HEK293 (cell line): ENCODE results near the gene CA12.

Experiments used
- CTCF ChIA-PET: fragments of 350-600 bp; formaldehyde crosslinking; extraction: SDS; loops from one replicate; lab custom pipeline; 2021; ENCODE audit warnings: antibody characterized with exemption; lab: Yijun Ruan, JAX
- POLR2A ChIA-PET: fragments of 300-600 bp; formaldehyde crosslinking; extraction: SDS; loops from one replicate; lab custom pipeline; 2020; ENCODE audit warnings: antibody characterized with exemption, inconsistent platforms; lab: Yijun Ruan, JAX
- H3K27ac ChIP-seq: fragments of 200-500 bp; sonication (Bioruptor generic); 2 replicates; pipeline ENCODE4 v1.5.1; 2014; ENCODE audit warnings: low read depth, low read length, control low read depth, inconsistent platforms; ENCODE audit errors: extremely low read depth
- H3K36me3 ChIP-seq, 2 experiments: fragments of 200-500 bp in 1 of 2; sonication (Bioruptor generic) in 1 of 2; 1 replicate in 1 of 2; 2 replicates in 1 of 2; pipeline ENCODE4 v1.5.1; 2014 to 2017; ENCODE audit warnings: inconsistent platforms in 2 of 2, low read length in 2 of 2; ENCODE audit not compliant: control insufficient read depth in 2 of 2, insufficient read depth in 1 of 2
- H3K4me1 ChIP-seq: fragments of 200-500 bp; sonication (Bioruptor generic); 2 replicates; pipeline ENCODE4 v1.5.1; 2014; ENCODE audit warnings: mild to moderate bottlenecking, low read length, inconsistent platforms; ENCODE audit not compliant: control insufficient read depth, insufficient read depth
- H3K4me3 ChIP-seq: 2 replicates; pipeline ENCODE4 v1.5.1; 2011; ENCODE audit warnings: low read depth, mild to moderate bottlenecking, control low read depth, low read length, moderate library complexity
- H3K9me3 ChIP-seq: fragments of 200-500 bp; sonication (Bioruptor generic); 2 replicates; pipeline ENCODE4 v1.5.1; 2014; ENCODE audit warnings: low read depth, low read length, inconsistent platforms; ENCODE audit not compliant: control insufficient read depth, insufficient read depth
- BCL11B ChIP-seq: fragments of 450-650 bp; formaldehyde crosslinking; IDR thresholded peaks from 2 replicates; pipeline ENCODE4 v1.5.1; 2016; ENCODE audit warnings: low read depth, missing biosample characterization, missing genetic modification characterization
- GLI2 ChIP-seq: fragments of 450-650 bp; formaldehyde crosslinking; IDR thresholded peaks from 2 replicates; pipeline ENCODE4; 2017; ENCODE audit warnings: missing biosample characterization, missing genetic modification characterization, low read depth, borderline replicate concordance
- GLIS2 ChIP-seq: fragments of 450-650 bp; formaldehyde crosslinking; IDR thresholded peaks from 2 replicates; pipeline ENCODE4 v1.5.1; 2016; ENCODE audit warnings: missing biosample characterization, missing genetic modification characterization
- KLF10 ChIP-seq: fragments of 450-650 bp; IDR thresholded peaks from 2 replicates; pipeline ENCODE4 v1.5.1; 2018; ENCODE audit warnings: missing biosample characterization, mild to moderate bottlenecking, missing genetic modification characterization
- SP2 ChIP-seq: fragments of 450-650 bp; formaldehyde crosslinking; IDR thresholded peaks from 2 replicates; pipeline ENCODE4 v1.5.1; 2016; ENCODE audit warnings: missing biosample characterization, missing genetic modification characterization
- YY2 ChIP-seq: fragments of 450-650 bp; formaldehyde crosslinking; IDR thresholded peaks from 2 replicates; pipeline ENCODE4 v1.5.1; 2016; ENCODE audit warnings: missing biosample characterization, missing genetic modification characterization
- ZBTB20 ChIP-seq: fragments of 450-650 bp; formaldehyde crosslinking; IDR thresholded peaks from 2 replicates; pipeline ENCODE4 v1.5.1; 2016; ENCODE audit warnings: missing biosample characterization, missing genetic modification characterization
- ZBTB8A ChIP-seq: fragments of 450-650 bp; formaldehyde crosslinking; IDR thresholded peaks from 2 replicates; pipeline ENCODE4 v1.5.1; 2016; ENCODE audit warnings: missing biosample characterization, missing genetic modification characterization
- ZEB2 ChIP-seq: fragments of 450-650 bp; formaldehyde crosslinking; IDR thresholded peaks from 2 replicates; pipeline ENCODE4 v1.5.1; 2016; ENCODE audit warnings: missing biosample characterization, missing genetic modification characterization
- ZNF155 ChIP-seq: fragments of 450-650 bp; formaldehyde crosslinking; IDR thresholded peaks from 2 replicates; pipeline ENCODE4 v1.5.1; 2016; ENCODE audit warnings: missing biosample characterization, missing genetic modification characterization
- ZNF211 ChIP-seq: fragments of 450-650 bp; formaldehyde crosslinking; IDR thresholded peaks from 2 replicates; pipeline ENCODE4 v1.5.1; 2016; ENCODE audit warnings: low read depth, missing biosample characterization, missing genetic modification characterization
- ZNF23 ChIP-seq: fragments of 450-650 bp; formaldehyde crosslinking; IDR thresholded peaks from 2 replicates; pipeline ENCODE4 v1.5.1; 2016; ENCODE audit warnings: missing biosample characterization, missing genetic modification characterization, borderline replicate concordance
- ZNF239 ChIP-seq: fragments of 450-650 bp; formaldehyde crosslinking; IDR thresholded peaks from 2 replicates; pipeline ENCODE4 v1.5.1; 2016; ENCODE audit warnings: missing biosample characterization, missing genetic modification characterization
- ZNF302 ChIP-seq: fragments of 450-650 bp; formaldehyde crosslinking; IDR thresholded peaks from 2 replicates; pipeline ENCODE4 v1.5.1; 2016; ENCODE audit warnings: missing biosample characterization, missing genetic modification characterization, low read depth
- ZNF341 ChIP-seq: fragments of 450-650 bp; formaldehyde crosslinking; IDR thresholded peaks from 2 replicates; pipeline ENCODE4; 2016; ENCODE audit warnings: low read depth, missing biosample characterization, missing genetic modification characterization
- ZNF416 ChIP-seq: fragments of 450-650 bp; formaldehyde crosslinking; IDR thresholded peaks from 2 replicates; pipeline ENCODE4 v1.5.1; 2016; ENCODE audit warnings: missing biosample characterization, missing genetic modification characterization
- ZNF501 ChIP-seq: fragments of 450-650 bp; formaldehyde crosslinking; IDR thresholded peaks from 2 replicates; pipeline ENCODE4 v1.5.1; 2016; ENCODE audit warnings: missing biosample characterization, missing genetic modification characterization
- ZNF610 ChIP-seq: fragments of 450-650 bp; formaldehyde crosslinking; IDR thresholded peaks from 2 replicates; pipeline ENCODE4 v1.5.1; 2016; ENCODE audit warnings: missing biosample characterization, missing genetic modification characterization, borderline replicate concordance
- ZNF747 ChIP-seq: fragments of 450-650 bp; formaldehyde crosslinking; IDR thresholded peaks from 2 replicates; pipeline ENCODE4 v1.5.1; 2016; ENCODE audit warnings: missing biosample characterization, missing genetic modification characterization
- ZNF843 ChIP-seq: fragments of 450-650 bp; formaldehyde crosslinking; IDR thresholded peaks from 2 replicates; pipeline ENCODE4 v1.5.1; 2016; ENCODE audit warnings: missing biosample characterization, missing genetic modification characterization
- ZSCAN18 ChIP-seq: fragments of 450-650 bp; formaldehyde crosslinking; IDR thresholded peaks from 2 replicates; pipeline ENCODE4 v1.5.1; 2016; ENCODE audit warnings: missing biosample characterization, missing genetic modification characterization
- ZSCAN23 ChIP-seq: fragments of 450-650 bp; formaldehyde crosslinking; IDR thresholded peaks from 2 replicates; pipeline ENCODE4 v1.5.1; 2016; ENCODE audit warnings: missing biosample characterization, missing genetic modification characterization
- TF ChIP-seq, protein P1 (sequence below): fragments of 450-650 bp; formaldehyde crosslinking; IDR thresholded peaks from 2 replicates; pipeline ENCODE4 v1.5.1; 2016; ENCODE audit warnings: missing biosample characterization, missing genetic modification characterization, low read depth
- TF ChIP-seq, protein P2 (sequence below): fragments of 450-650 bp; formaldehyde crosslinking; IDR thresholded peaks from 2 replicates; pipeline ENCODE4 v1.5.1; 2016; ENCODE audit warnings: missing biosample characterization, missing genetic modification characterization, low read depth
- TF ChIP-seq, protein P3 (sequence below): fragments of 450-650 bp; formaldehyde crosslinking; IDR thresholded peaks from 2 replicates; pipeline ENCODE4 v1.5.1; 2016; ENCODE audit warnings: missing biosample characterization, missing genetic modification characterization
- TF ChIP-seq, protein P4 (sequence below): fragments of 450-650 bp; formaldehyde crosslinking; IDR thresholded peaks from 2 replicates; pipeline ENCODE4 v1.5.1; 2016; ENCODE audit warnings: missing biosample characterization, missing genetic modification characterization

Gene CA12

GRCh38 chr15:63301088-63301487, 80.6 kb downstream of the CA12 start:
- H3K4me1 ChIP-seq: no peaks in the 10 kb centered on the region
- ChIA-PET CTCF (no interaction called here), POLR2A (no interaction called here)
- peaks cover 0 to 13% of the 10 kb centered on the region in 2 experiments; a peak in 1 of 3 replicates for H3K36me3 ChIP-seq
- no peak overlapping the region for H3K27ac ChIP-seq
- no peak overlapping the region for H3K4me3 ChIP-seq
- H3K9me3 ChIP-seq: no peaks in the 10 kb centered on the region
- no peak for TF ChIP-seq ZSCAN18 (tag by site-specific recombination)
- TF ChIP-seq ZBTB8A (tag by site-specific recombination): no peak
- TF ChIP-seq, protein P1, sequence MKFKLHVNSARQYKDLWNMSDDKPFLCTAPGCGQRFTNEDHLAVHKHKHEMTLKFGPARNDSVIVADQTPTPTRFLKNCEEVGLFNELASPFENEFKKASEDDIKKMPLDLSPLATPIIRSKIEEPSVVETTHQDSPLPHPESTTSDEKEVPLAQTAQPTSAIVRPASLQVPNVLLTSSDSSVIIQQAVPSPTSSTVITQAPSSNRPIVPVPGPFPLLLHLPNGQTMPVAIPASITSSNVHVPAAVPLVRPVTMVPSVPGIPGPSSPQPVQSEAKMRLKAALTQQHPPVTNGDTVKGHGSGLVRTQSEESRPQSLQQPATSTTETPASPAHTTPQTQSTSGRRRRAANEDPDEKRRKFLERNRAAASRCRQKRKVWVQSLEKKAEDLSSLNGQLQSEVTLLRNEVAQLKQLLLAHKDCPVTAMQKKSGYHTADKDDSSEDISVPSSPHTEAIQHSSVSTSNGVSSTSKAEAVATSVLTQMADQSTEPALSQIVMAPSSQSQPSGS (tag by site-specific recombination): no peak
- TF ChIP-seq, protein P2, sequence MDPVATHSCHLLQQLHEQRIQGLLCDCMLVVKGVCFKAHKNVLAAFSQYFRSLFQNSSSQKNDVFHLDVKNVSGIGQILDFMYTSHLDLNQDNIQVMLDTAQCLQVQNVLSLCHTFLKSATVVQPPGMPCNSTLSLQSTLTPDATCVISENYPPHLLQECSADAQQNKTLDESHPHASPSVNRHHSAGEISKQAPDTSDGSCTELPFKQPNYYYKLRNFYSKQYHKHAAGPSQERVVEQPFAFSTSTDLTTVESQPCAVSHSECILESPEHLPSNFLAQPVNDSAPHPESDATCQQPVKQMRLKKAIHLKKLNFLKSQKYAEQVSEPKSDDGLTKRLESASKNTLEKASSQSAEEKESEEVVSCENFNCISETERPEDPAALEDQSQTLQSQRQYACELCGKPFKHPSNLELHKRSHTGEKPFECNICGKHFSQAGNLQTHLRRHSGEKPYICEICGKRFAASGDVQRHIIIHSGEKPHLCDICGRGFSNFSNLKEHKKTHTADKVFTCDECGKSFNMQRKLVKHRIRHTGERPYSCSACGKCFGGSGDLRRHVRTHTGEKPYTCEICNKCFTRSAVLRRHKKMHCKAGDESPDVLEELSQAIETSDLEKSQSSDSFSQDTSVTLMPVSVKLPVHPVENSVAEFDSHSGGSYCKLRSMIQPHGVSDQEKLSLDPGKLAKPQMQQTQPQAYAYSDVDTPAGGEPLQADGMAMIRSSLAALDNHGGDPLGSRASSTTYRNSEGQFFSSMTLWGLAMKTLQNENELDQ: no peak
- no peak for TF ChIP-seq ZNF843 (tag by site-specific recombination)
- no peak for TF ChIP-seq ZBTB20 (tag by site-specific recombination)
- no peak for TF ChIP-seq YY2 (tag by site-specific recombination)
- TF ChIP-seq ZNF155: no peak
- TF ChIP-seq ZNF416 (tag by site-specific recombination): no peak
- no peak for TF ChIP-seq ZNF23

- CTCF ChIA-PET: interaction anchor here (0.6 kb wide), 1 partner anchor 126 kb away, joined by 3 read pairs; no protein-coding TSS in a partner anchor
These were observed 81.6 kb downstream of the CA12 start for GRCh38 chr15:63299943-63300575.

DNA sequence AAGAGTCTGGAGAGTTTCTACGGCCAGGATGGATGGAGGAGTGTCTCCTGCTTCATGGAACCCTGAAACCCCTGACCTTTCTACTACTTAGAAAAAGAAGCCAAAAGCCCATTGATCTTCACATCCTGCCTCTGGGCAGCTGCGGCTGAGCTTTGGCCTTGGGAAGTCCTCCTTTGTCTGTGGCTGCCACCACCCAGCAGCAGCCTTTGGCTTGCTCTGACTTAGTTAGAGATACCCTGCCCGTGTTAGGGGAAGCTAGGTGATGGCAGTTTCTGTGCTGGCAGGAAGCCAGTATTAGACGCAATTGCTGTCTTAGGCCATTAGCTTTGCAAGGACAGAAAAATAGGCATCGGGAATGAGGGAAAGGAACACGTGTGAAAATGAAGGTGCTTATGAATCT, 85.5 kb downstream of the CA12 start:
- no peaks in the 10 kb centered on the region for H3K4me1 ChIP-seq
- H3K4me3 ChIP-seq: no peak overlapping the region
- TF ChIP-seq ZNF610 (no peak), GLI2 (no peak), ZNF211 (no peak), BCL11B (no peak), GLIS2 (tag by site-specific recombination) (no peak), ZSCAN23 (no peak), SP2 (tag by site-specific recombination) (no peak), ZNF501 (tag by site-specific recombination) (no peak)
- TF ChIP-seq, protein P3, sequence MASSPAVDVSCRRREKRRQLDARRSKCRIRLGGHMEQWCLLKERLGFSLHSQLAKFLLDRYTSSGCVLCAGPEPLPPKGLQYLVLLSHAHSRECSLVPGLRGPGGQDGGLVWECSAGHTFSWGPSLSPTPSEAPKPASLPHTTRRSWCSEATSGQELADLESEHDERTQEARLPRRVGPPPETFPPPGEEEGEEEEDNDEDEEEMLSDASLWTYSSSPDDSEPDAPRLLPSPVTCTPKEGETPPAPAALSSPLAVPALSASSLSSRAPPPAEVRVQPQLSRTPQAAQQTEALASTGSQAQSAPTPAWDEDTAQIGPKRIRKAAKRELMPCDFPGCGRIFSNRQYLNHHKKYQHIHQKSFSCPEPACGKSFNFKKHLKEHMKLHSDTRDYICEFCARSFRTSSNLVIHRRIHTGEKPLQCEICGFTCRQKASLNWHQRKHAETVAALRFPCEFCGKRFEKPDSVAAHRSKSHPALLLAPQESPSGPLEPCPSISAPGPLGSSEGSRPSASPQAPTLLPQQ (tag by site-specific recombination): no peak
- H3K27ac ChIP-seq: no peak overlapping the region
- no peaks in the 10 kb centered on the region; a peak in 1 of 3 replicates for H3K36me3 ChIP-seq
- CTCF ChIA-PET: interaction anchor here (0.6 kb wide), 1 partner anchor 313 kb away, joined by 3 read pairs; no protein-coding TSS in a partner anchor
- no peaks in the 10 kb centered on the region for H3K9me3 ChIP-seq
- POLR2A ChIA-PET: interaction anchor here (0.7 kb wide), 1 partner anchor 130 kb away, joined by 4 read pairs; no protein-coding TSS in a partner anchor

More at GRCh38 chr15:63299943-63300575, 81.6 kb downstream of the CA12 start:
- H3K9me3 ChIP-seq: no peaks in the 10 kb centered on the region
- no peaks in the 10 kb centered on the region for H3K4me1 ChIP-seq
- POLR2A ChIA-PET: no interaction called here
- H3K4me3 ChIP-seq: no peak overlapping the region
- TF ChIP-seq ZNF302 (tag by site-specific recombination) (no peak), ZNF341 (tag by site-specific recombination) (no peak), ZNF239 (tag by site-specific recombination) (no peak), ZEB2 (no peak), ZNF747 (tag by site-specific recombination) (no peak), KLF10 (tag by site-specific recombination) (no peak)
- TF ChIP-seq, protein P4, sequence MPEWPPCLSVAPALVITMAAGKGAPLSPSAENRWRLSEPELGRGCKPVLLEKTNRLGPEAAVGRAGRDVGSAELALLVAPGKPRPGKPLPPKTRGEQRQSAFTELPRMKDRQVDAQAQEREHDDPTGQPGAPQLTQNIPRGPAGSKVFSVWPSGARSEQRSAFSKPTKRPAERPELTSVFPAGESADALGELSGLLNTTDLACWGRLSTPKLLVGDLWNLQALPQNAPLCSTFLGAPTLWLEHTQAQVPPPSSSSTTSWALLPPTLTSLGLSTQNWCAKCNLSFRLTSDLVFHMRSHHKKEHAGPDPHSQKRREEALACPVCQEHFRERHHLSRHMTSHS: no peak
- TF ChIP-seq, all 188 proteins: peak for 0
- H3K36me3 ChIP-seq: peaks cover 0 to 4% of the 10 kb centered on the region in 2 experiments; a peak in 1 of 3 replicates
- H3K27ac ChIP-seq: no peak overlapping the region
